Measurements from ENCODE around the gene ERC1. TPM values are rescaled to one million over a fixed set of nuclear protein-coding genes. Genes with fewer than 3 reads are reported as not detected.

Gene ERC1
- total and polyA plus RNA-seq, 7 donors, result 4.0 to 35.6 (median 29.4) TPM

GRCh38 chr12:1360441-1361210 lies 369.6 kb downstream of the ERC1 start:
- WGBS, 3 donors, result 90 to 92% (median 91%) methylated on average over 2 of the region's 2 CpGs
- Histone ChIP-seq H3K4me3 (no peak overlapping the region), H3K9me3 (no peaks in the 10 kb centered on the region), H3K27ac (no peak overlapping the region), H3K27me3 (ENCODE audit: insufficient read depth in 3 of 3, low read length in 2 of 3) (no peaks in the 10 kb centered on the region), H3K36me3 (ENCODE audit: insufficient read depth in 1 of 2, low read depth in 1 of 2) (no peaks in the 10 kb centered on the region), H3K4me1 (no peaks in the 10 kb centered on the region)
- ATAC-seq, result peak in 2 of 4 donors; percentile 47 to 73
- no peak for DNase-seq
- intact Hi-C loops (cut with DNase I), result no loop called here
- TF ChIP-seq, protein P1, sequence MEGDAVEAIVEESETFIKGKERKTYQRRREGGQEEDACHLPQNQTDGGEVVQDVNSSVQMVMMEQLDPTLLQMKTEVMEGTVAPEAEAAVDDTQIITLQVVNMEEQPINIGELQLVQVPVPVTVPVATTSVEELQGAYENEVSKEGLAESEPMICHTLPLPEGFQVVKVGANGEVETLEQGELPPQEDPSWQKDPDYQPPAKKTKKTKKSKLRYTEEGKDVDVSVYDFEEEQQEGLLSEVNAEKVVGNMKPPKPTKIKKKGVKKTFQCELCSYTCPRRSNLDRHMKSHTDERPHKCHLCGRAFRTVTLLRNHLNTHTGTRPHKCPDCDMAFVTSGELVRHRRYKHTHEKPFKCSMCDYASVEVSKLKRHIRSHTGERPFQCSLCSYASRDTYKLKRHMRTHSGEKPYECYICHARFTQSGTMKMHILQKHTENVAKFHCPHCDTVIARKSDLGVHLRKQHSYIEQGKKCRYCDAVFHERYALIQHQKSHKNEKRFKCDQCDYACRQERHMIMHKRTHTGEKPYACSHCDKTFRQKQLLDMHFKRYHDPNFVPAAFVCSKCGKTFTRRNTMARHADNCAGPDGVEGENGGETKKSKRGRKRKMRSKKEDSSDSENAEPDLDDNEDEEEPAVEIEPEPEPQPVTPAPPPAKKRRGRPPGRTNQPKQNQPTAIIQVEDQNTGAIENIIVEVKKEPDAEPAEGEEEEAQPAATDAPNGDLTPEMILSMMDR (IDR thresholded peaks at IDR 0.05), result no peak

DNA sequence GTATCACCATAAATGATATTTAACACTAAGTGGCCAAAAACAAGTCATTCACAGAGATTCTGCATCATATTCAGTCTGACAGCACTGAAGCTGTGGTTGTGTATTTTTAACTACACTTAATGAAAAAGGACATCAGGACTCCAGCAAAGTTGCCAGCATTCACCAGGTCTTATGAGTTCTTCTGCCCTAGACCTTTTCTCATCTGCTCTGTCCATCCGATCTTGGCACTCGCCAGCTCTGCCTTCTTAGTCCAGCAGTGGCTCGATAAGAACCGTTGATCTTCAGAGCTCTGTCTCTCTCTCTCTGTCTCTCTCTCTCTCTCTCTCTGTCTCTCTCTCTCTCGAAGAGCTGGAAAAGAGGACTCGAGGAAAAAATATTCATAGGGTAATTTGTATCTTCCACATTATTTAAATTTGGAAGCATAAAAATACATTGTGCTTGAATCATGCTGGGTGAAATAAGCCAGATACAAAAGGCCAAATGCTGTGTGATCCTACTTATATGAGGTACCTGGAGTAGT lies 371.2 kb downstream of the ERC1 start:
- Histone ChIP-seq H3K9me3 (no peaks in the 10 kb centered on the region), H3K4me1 (peaks cover 3% of the 10 kb centered on the region), H3K36me3 (ENCODE audit: insufficient read depth in 1 of 2, low read depth in 1 of 2) (no peaks in the 10 kb centered on the region), H3K4me3 (no peak overlapping the region), H3K27me3 (ENCODE audit: insufficient read depth in 3 of 3, low read length in 2 of 3) (no peaks in the 10 kb centered on the region), H3K27ac (no peak overlapping the region)
- ATAC-seq (no peak), DNase-seq (no peak)
- 78 to 85% (median 80%) methylated on average over 6 of the region's 6 CpGs for WGBS, 3 donors
- TF ChIP-seq, protein P1 (IDR thresholded peaks at IDR 0.05), result no peak
- intact Hi-C loops (cut with DNase I), result no loop called here

- no peaks in the 10 kb centered on the region for H3K36me3 ChIP-seq (ENCODE audit: insufficient read depth in 1 of 2, low read depth in 1 of 2)
- intact Hi-C loops (cut with DNase I), result loop anchor here in 1 of 2 donors (2.0 kb wide), 1 partner anchor 15 kb away; no protein-coding TSS in a partner anchor
- H3K4me3 ChIP-seq, result no peak overlapping the region
- H3K27me3 ChIP-seq (ENCODE audit: insufficient read depth in 3 of 3, low read length in 2 of 3), result no peaks in the 10 kb centered on the region
- TF ChIP-seq, protein P1 (IDR thresholded peaks at IDR 0.05), result no peak
- peaks cover 28% of the 10 kb centered on the region for H3K4me1 ChIP-seq
- ATAC-seq (no peak), DNase-seq (no peak)
- no peaks in the 10 kb centered on the region for H3K9me3 ChIP-seq
- no peak overlapping the region for H3K27ac ChIP-seq
- WGBS, 3 donors, result 90 to 100% (median 95%) methylated on average over 1 of the region's 1 CpG
These were observed 374.7 kb downstream of the ERC1 start for GRCh38 chr12:1365703-1366102.

GRCh38 chr12:1367331-1368291 lies 376.6 kb downstream of the ERC1 start:
- no peak for DNase-seq
- peak overlapping the region; percentile 77 for H3K27ac ChIP-seq
- H3K36me3 ChIP-seq (ENCODE audit: insufficient read depth in 1 of 2, low read depth in 1 of 2), result no peaks in the 10 kb centered on the region
- H3K9me3 ChIP-seq, result no peaks in the 10 kb centered on the region
- no peaks in the 10 kb centered on the region for H3K27me3 ChIP-seq (ENCODE audit: insufficient read depth in 3 of 3, low read length in 2 of 3)
- WGBS, 3 donors, result 83 to 88% (median 86%) methylated on average over 10 of the region's 10 CpGs
- intact Hi-C loops (cut with DNase I), result loop anchor here in 1 of 2 donors (2.0 kb wide), 1 partner anchor 17 kb away; no protein-coding TSS in a partner anchor
- peaks cover 28% of the 10 kb centered on the region for H3K4me1 ChIP-seq
- TF ChIP-seq, protein P1 (IDR thresholded peaks at IDR 0.05), result no peak
- no peak for ATAC-seq
- no peak overlapping the region for H3K4me3 ChIP-seq
